MV-4-11 (cell line): ENCODE results near the gene ZBED3.
"Not testable (repeated sequence)": the region's sequence is repeated elsewhere in the genome, so short reads cannot be mapped to it uniquely, and the experiment has no call there.

Source experiments
- DNase-seq: peaks from one replicate; lab custom pipeline; 2025; lab: John Stamatoyannopoulos, UW

ZBED3 gene

GRCh38 chr5:77086689-77087483 is at the start of gene ZBED3:
ZBED3 (minus strand) TSS chr5:77087285; CDS start chr5:77077878, 9,407 bp downstream.
- DNase-seq: peak; percentile 81

- peak; percentile 23 for DNase-seq
Measured at GRCh38 chr5:77133061-77133758, 46.1 kb upstream of the ZBED3 start.

- DNase-seq: no peak
Measured at GRCh38 chr5:77131361-77131760, 44.3 kb upstream of the ZBED3 start.

- DNase-seq: peak; percentile 2
Measured at GRCh38 chr5:77129391-77129990, 42.4 kb upstream of the ZBED3 start.

GRCh38 chr5:77128411-77129061 is 41.5 kb upstream of the ZBED3 start:
- DNase-seq: no peak

GRCh38 chr5:77123057-77123456 is 36.0 kb upstream of the ZBED3 start:
- no peak for DNase-seq

GRCh38 chr5:77120706-77121105 is 33.6 kb upstream of the ZBED3 start:
- no peak for DNase-seq

GRCh38 chr5:77120086-77120485 is 33.0 kb upstream of the ZBED3 start:
- no peak for DNase-seq

- DNase-seq: peak; percentile 29
Measured at GRCh38 chr5:77117161-77117560, 30.1 kb upstream of the ZBED3 start.

- not testable (repeated sequence) for DNase-seq
Measured at GRCh38 chr5:77107035-77107434, 19.9 kb upstream of the ZBED3 start.

- DNase-seq: no peak
Measured at GRCh38 chr5:77104813-77105212, 17.7 kb upstream of the ZBED3 start.

- DNase-seq: no peak
Measured at GRCh38 chr5:77103457-77103856, 16.4 kb upstream of the ZBED3 start.

GRCh38 chr5:77102549-77102948 is 15.5 kb upstream of the ZBED3 start:
- no peak for DNase-seq

GRCh38 chr5:77101298-77101697 is 14.2 kb upstream of the ZBED3 start:
- no peak for DNase-seq

- DNase-seq: no peak
Measured at GRCh38 chr5:77095189-77095588, 8.1 kb upstream of the ZBED3 start.

GRCh38 chr5:77087484-77088261 is 588 bp upstream of the ZBED3 start:
- peak; percentile 21 for DNase-seq

GRCh38 chr5:77086368-77086688 is 757 bp downstream of the ZBED3 start:
- no peak for DNase-seq

GRCh38 chr5:77083088-77083487 is 4.0 kb downstream of the ZBED3 start:
- no peak for DNase-seq

- no peak for DNase-seq
Measured at GRCh38 chr5:77082280-77082679, 4.8 kb downstream of the ZBED3 start.

- DNase-seq: no peak
Measured at GRCh38 chr5:77080905-77081304, 6.2 kb downstream of the ZBED3 start.

- DNase-seq: not testable (repeated sequence)
Measured at GRCh38 chr5:77080479-77080878, 6.6 kb downstream of the ZBED3 start.

GRCh38 chr5:77077829-77078176 is 9.3 kb downstream of the ZBED3 start:
- no peak for DNase-seq
